Thymus (tissue), 11 donors: Measurements from ENCODE around the gene HSD17B2. TPM values are rescaled to one million over a fixed set of nuclear protein-coding genes. Genes with fewer than 3 reads are reported as not detected.

Source experiments
- DNase-seq, 9 donors: peaks; one replicate each; pipeline ENCODE4 v3.0.0-alpha.2; 2013; ENCODE audit warnings: low spot score in 9 of 9, low read depth in 6 of 9, missing footprints in 1 of 9
- H3K27ac ChIP-seq, 2 donors: one replicate each; pipeline ENCODE4 v1.5.1; 2013; ENCODE audit warnings: control low read depth in 1 of 2, low read depth in 1 of 2, low read length in 1 of 2, mild to moderate bottlenecking in 1 of 2, moderate library complexity in 1 of 2
- H3K27me3 ChIP-seq, 2 donors: one replicate each; pipeline ENCODE4 v1.5.1; 2013; ENCODE audit warnings: low read length in 1 of 2; ENCODE audit not compliant: control insufficient read depth in 2 of 2, insufficient read depth in 1 of 2
- H3K36me3 ChIP-seq, 2 donors: one replicate each; pipeline ENCODE4 v1.5.1; 2013; ENCODE audit warnings: low read length in 1 of 2, mild to moderate bottlenecking in 1 of 2, moderate library complexity in 1 of 2; ENCODE audit not compliant: control insufficient read depth in 2 of 2, insufficient read depth in 2 of 2
- H3K4me1 ChIP-seq, 2 donors: one replicate each; pipeline ENCODE4 v1.5.1; 2013; ENCODE audit warnings: low read length in 2 of 2; ENCODE audit not compliant: control insufficient read depth in 2 of 2, insufficient read depth in 2 of 2
- H3K4me3 ChIP-seq, 2 donors: one replicate each; pipeline ENCODE4 v1.5.1; 2013; ENCODE audit warnings: low read length in 2 of 2, control low read depth in 1 of 2, mild to moderate bottlenecking in 1 of 2
- H3K9me3 ChIP-seq, 2 donors: one replicate each; pipeline ENCODE4 v1.5.1; 2013; ENCODE audit warnings: low read length in 1 of 2, mild to moderate bottlenecking in 1 of 2; ENCODE audit not compliant: control insufficient read depth in 2 of 2, insufficient read depth in 1 of 2
- WGBS: extraction: QIAGEN DNeasy Blood & Tissue Kit; methylation state at CpG from one replicate; pipeline ENCODE4 v1.1.7; 2013; 5-methylcytosine and 5-hydroxymethylcytosine counted together
- polyA plus RNA-seq: library from polyadenylated mRNA; stranded (reverse); fragments of 200-250 nt; gene quantifications from one replicate; pipeline ENCODE4 v1.2.3, GENCODE V29; 2013
- total RNA-seq: library from RNA; stranded (reverse); fragments of 120-200 nt; gene quantifications from one replicate; pipeline ENCODE4 v1.2.4, GENCODE V29; 2013
- donor health status: healthy.

Gene HSD17B2
- total and polyA plus RNA-seq, 2 donors = 0.19 to 2.9 TPM

- Histone ChIP-seq H3K27me3 (no peaks in the 10 kb centered on the region), H3K36me3 (no peaks in the 10 kb centered on the region), H3K4me1 (no peaks in the 10 kb centered on the region), H3K9me3 (no peaks in the 10 kb centered on the region), H3K27ac (no peak overlapping the region), H3K4me3 (no peak overlapping the region)
- no peak for DNase-seq
- 81% methylated on average over 3 of the region's 3 CpGs for WGBS
Measured at GRCh38 chr16:82081264-82081663, 46.2 kb downstream of the HSD17B2 start.

- H3K4me3 ChIP-seq = no peak overlapping the region
- H3K36me3 ChIP-seq = no peaks in the 10 kb centered on the region
- H3K27me3 ChIP-seq = no peaks in the 10 kb centered on the region
- no peaks in the 10 kb centered on the region for H3K9me3 ChIP-seq
- H3K4me1 ChIP-seq = no peaks in the 10 kb centered on the region
- no peak overlapping the region for H3K27ac ChIP-seq
- DNase-seq = no peak
- WGBS = 96% methylated on average over 1 of the region's 1 CpG
Measured at GRCh38 chr16:82082097-82082496, 47.0 kb downstream of the HSD17B2 start.

- 93% methylated on average over 2 of the region's 2 CpGs for WGBS
- H3K9me3 ChIP-seq = no peaks in the 10 kb centered on the region
- no peaks in the 10 kb centered on the region for H3K36me3 ChIP-seq
- no peak overlapping the region for H3K4me3 ChIP-seq
- H3K27me3 ChIP-seq = no peaks in the 10 kb centered on the region
- no peaks in the 10 kb centered on the region for H3K4me1 ChIP-seq
- DNase-seq = no peak
- H3K27ac ChIP-seq = no peak overlapping the region
Measured at GRCh38 chr16:82082543-82083244, 47.6 kb downstream of the HSD17B2 start.

- H3K4me3 ChIP-seq = no peak overlapping the region
- H3K4me1 ChIP-seq = no peaks in the 10 kb centered on the region
- H3K36me3 ChIP-seq = no peaks in the 10 kb centered on the region
- no peaks in the 10 kb centered on the region for H3K9me3 ChIP-seq
- H3K27me3 ChIP-seq = no peaks in the 10 kb centered on the region
- no peak for DNase-seq
- no peak overlapping the region for H3K27ac ChIP-seq
- 95% methylated on average over 6 of the region's 6 CpGs for WGBS
Measured at GRCh38 chr16:82083710-82084353, 48.8 kb downstream of the HSD17B2 start.

GRCh38 chr16:82085011-82085779, 50.1 kb downstream of the HSD17B2 start:
- no peaks in the 10 kb centered on the region for H3K27me3 ChIP-seq
- H3K27ac ChIP-seq = no peak overlapping the region
- no peaks in the 10 kb centered on the region for H3K4me1 ChIP-seq
- 95% methylated on average over 2 of the region's 2 CpGs for WGBS
- no peak overlapping the region for H3K4me3 ChIP-seq
- H3K36me3 ChIP-seq = no peaks in the 10 kb centered on the region
- no peaks in the 10 kb centered on the region for H3K9me3 ChIP-seq
- DNase-seq = no peak

GRCh38 chr16:82088483-82088882, 53.4 kb downstream of the HSD17B2 start:
- no peaks in the 10 kb centered on the region for H3K4me1 ChIP-seq
- WGBS = 90% methylated on average over 4 of the region's 4 CpGs
- no peaks in the 10 kb centered on the region for H3K36me3 ChIP-seq
- no peak overlapping the region for H3K27ac ChIP-seq
- no peak for DNase-seq
- H3K4me3 ChIP-seq = no peak overlapping the region
- no peaks in the 10 kb centered on the region for H3K27me3 ChIP-seq
- H3K9me3 ChIP-seq = no peaks in the 10 kb centered on the region

GRCh38 chr16:82091241-82091640, 56.2 kb downstream of the HSD17B2 start:
- Histone ChIP-seq H3K27me3 (no peaks in the 10 kb centered on the region), H3K36me3 (no peaks in the 10 kb centered on the region), H3K9me3 (no peaks in the 10 kb centered on the region), H3K4me1 (no peaks in the 10 kb centered on the region), H3K27ac (no peak overlapping the region), H3K4me3 (no peak overlapping the region)
- 98% methylated on average over 1 of the region's 1 CpG for WGBS
- no peak for DNase-seq

GRCh38 chr16:82092711-82093110, 57.7 kb downstream of the HSD17B2 start:
- Histone ChIP-seq H3K27ac (no peak overlapping the region), H3K4me3 (no peak overlapping the region), H3K27me3 (no peaks in the 10 kb centered on the region), H3K4me1 (no peaks in the 10 kb centered on the region), H3K9me3 (no peaks in the 10 kb centered on the region), H3K36me3 (no peaks in the 10 kb centered on the region)
- no peak for DNase-seq
- 93% methylated on average over 2 of the region's 2 CpGs for WGBS

GRCh38 chr16:82093666-82094300, 58.7 kb downstream of the HSD17B2 start:
- Histone ChIP-seq H3K4me3 (no peak overlapping the region), H3K27ac (no peak overlapping the region), H3K4me1 (no peaks in the 10 kb centered on the region), H3K36me3 (no peaks in the 10 kb centered on the region), H3K27me3 (no peaks in the 10 kb centered on the region), H3K9me3 (no peaks in the 10 kb centered on the region)
- DNase-seq = no peak
